ENCODE results near the gene TUT1.

DNA sequence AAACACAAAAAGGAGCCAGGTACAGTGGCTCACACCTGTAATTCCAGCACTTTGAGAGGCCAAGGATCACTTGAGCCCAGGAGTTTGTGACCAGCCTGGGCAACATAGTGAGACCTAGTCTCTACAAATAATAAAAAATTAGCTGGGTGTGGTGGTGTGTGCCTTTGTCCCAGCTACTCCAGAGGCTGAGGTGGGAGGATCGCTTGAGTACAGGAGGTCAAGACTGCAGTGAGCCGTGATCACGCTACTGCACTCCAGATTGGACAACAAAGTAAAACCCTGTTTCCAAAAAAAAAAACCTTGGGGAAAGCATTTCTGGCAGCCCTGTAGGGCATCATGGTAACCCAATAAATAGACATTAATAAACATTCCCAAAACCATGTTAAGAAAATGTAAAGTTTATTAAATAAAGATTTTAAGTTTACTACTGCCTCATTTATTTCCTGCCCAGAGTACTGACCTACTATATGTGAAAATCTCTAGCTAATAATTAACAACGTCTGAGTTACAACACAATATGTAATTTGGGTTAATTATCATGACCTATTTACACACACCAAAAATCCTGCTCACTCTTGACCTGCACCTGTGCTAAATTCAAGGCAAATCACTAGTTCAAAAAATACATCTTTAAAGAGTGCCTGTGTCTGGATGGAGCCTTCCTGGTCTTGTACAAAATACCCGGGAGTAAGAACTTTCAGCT lies 26.1 kb downstream of the TUT1 start:
- TF ChIP-seq GATA3 (IDR thresholded peaks at IDR 0.05; ENCODE audit: low read depth, low read length): no peak
- no peak for TF ChIP-seq GATA2 (IDR thresholded peaks at IDR 0.05; ENCODE audit: low read depth, low read length)

All from SH-SY5Y (cell line).